ENCODE data around the gene PLA2G12B. TPM values are rescaled to one million over a fixed set of nuclear protein-coding genes. Genes with fewer than 3 reads are reported as not detected.

PLA2G12B gene
- total RNA-seq, 1 experiment from 2014 or later, result not detected

- DNase-seq (ENCODE audit: low spot score), result no peak
- H3K9me3 ChIP-seq (ENCODE audit: low read depth, low read length, poor library complexity, severe bottlenecking), result peaks cover 25% of the 10 kb centered on the region
- TF ChIP-seq, protein P1, sequence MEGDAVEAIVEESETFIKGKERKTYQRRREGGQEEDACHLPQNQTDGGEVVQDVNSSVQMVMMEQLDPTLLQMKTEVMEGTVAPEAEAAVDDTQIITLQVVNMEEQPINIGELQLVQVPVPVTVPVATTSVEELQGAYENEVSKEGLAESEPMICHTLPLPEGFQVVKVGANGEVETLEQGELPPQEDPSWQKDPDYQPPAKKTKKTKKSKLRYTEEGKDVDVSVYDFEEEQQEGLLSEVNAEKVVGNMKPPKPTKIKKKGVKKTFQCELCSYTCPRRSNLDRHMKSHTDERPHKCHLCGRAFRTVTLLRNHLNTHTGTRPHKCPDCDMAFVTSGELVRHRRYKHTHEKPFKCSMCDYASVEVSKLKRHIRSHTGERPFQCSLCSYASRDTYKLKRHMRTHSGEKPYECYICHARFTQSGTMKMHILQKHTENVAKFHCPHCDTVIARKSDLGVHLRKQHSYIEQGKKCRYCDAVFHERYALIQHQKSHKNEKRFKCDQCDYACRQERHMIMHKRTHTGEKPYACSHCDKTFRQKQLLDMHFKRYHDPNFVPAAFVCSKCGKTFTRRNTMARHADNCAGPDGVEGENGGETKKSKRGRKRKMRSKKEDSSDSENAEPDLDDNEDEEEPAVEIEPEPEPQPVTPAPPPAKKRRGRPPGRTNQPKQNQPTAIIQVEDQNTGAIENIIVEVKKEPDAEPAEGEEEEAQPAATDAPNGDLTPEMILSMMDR (conservative IDR thresholded peaks at IDR 0.05; ENCODE audit: low read depth, low read length), result no peak
- TF ChIP-seq EZH2 (IDR thresholded peaks at IDR 0.05; ENCODE audit: borderline replicate concordance, low read depth, low read length, poor library complexity, severe bottlenecking), result no peak
- intact Hi-C loops (cut with micrococcal nuclease; ENCODE audit: unreplicated experiment), result no loop called here
- H3K36me3 ChIP-seq (ENCODE audit: insufficient read depth, low read length, poor library complexity, severe bottlenecking), result no peaks in the 10 kb centered on the region
- ChIA-PET CTCF (no interaction called here), POLR2A (ENCODE audit: low non-redundant PET) (no interaction called here)
- H3K4me1 ChIP-seq (ENCODE audit: insufficient read depth, low read length, poor library complexity, severe bottlenecking), result no peaks in the 10 kb centered on the region
- H3K4me3 ChIP-seq (ENCODE audit: low read depth, low read length, poor library complexity, severe bottlenecking), result no peak overlapping the region
- H3K27ac ChIP-seq (ENCODE audit: low read depth, low read length, poor library complexity, severe bottlenecking), result no peak overlapping the region
- BruUV-seq (replicated peaks), result no TSS peak
- H3K27me3 ChIP-seq (replicated peaks; ENCODE audit: insufficient read depth, low read depth, low read length, poor library complexity), result no peaks in the 10 kb centered on the region
Observed at GRCh38 chr10:72981028-72981881, 26.6 kb upstream of the PLA2G12B start.

DNA sequence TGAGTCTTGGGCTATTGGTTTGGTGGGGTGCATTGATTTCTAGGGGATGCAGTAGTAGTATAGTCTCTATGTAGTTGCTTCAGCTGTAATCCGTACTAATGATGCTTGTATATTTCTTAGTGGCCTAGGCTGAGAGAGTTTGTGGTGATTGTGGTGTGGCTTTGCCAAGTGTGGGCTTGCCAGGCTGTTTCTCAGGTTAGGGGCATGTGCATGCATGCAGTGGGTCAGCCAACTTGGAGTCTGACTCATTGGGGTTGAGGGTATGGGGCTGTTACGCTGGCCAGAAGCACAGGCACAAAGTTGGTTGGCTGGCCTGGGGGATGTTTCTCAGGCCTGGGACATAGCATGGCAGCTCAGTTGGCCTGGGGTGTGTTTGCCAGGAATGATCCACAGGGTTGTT is 25.7 kb upstream of the PLA2G12B start:
- no peaks in the 10 kb centered on the region for H3K36me3 ChIP-seq (ENCODE audit: insufficient read depth, low read length, poor library complexity, severe bottlenecking)
- peaks cover 35% of the 10 kb centered on the region for H3K9me3 ChIP-seq (ENCODE audit: low read depth, low read length, poor library complexity, severe bottlenecking)
- no peak overlapping the region for H3K4me3 ChIP-seq (ENCODE audit: low read depth, low read length, poor library complexity, severe bottlenecking)
- DNase-seq (ENCODE audit: low spot score), result no peak
- intact Hi-C loops (cut with micrococcal nuclease; ENCODE audit: unreplicated experiment), result no loop called here
- ChIA-PET CTCF (no interaction called here), POLR2A (ENCODE audit: low non-redundant PET) (interaction anchor here (0.5 kb wide), 1 partner anchor 20 kb away, joined by 3 read pairs; no protein-coding TSS in a partner anchor)
- no peaks in the 10 kb centered on the region for H3K4me1 ChIP-seq (ENCODE audit: insufficient read depth, low read length, poor library complexity, severe bottlenecking)
- BruUV-seq (replicated peaks), result no TSS peak
- H3K27me3 ChIP-seq (replicated peaks; ENCODE audit: insufficient read depth, low read depth, low read length, poor library complexity), result no peaks in the 10 kb centered on the region
- no peak overlapping the region for H3K27ac ChIP-seq (ENCODE audit: low read depth, low read length, poor library complexity, severe bottlenecking)
- TF ChIP-seq EZH2 (IDR thresholded peaks at IDR 0.05; ENCODE audit: borderline replicate concordance, low read depth, low read length, poor library complexity, severe bottlenecking), result no peak
- TF ChIP-seq, protein P1 (conservative IDR thresholded peaks at IDR 0.05; ENCODE audit: low read depth, low read length), result no peak

DNA sequence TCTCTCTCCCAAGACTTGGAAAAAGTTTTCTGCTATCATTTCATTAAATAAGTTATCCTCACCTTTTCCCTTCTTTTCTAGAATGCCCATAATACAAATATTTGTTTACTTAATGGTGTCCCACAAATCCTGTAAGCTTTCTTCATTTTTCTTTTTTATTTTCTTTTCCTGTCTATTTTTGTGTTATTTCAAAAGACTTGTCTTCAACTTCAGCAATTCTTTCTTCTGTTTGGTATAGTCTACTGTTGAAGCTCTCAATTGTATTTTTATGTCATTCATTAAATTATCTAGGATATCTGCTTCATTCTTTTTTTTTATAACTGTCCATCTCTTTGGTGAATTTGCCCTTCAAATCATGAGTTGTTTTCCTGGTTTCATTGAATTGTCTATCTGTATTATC is 25.1 kb upstream of the PLA2G12B start:
- ChIA-PET POLR2A (ENCODE audit: low non-redundant PET) (no interaction called here), CTCF (no interaction called here)

More for the DNA sequence above, 25.1 kb upstream of the PLA2G12B start:
- no peak overlapping the region for H3K4me3 ChIP-seq (ENCODE audit: low read depth, low read length, poor library complexity, severe bottlenecking)
- TF ChIP-seq EZH2 (IDR thresholded peaks at IDR 0.05; ENCODE audit: borderline replicate concordance, low read depth, low read length, poor library complexity, severe bottlenecking), result no peak
- TF ChIP-seq, protein P1 (conservative IDR thresholded peaks at IDR 0.05; ENCODE audit: low read depth, low read length), result no peak
- H3K27ac ChIP-seq (ENCODE audit: low read depth, low read length, poor library complexity, severe bottlenecking), result no peak overlapping the region
- DNase-seq (ENCODE audit: low spot score), result no peak
- BruUV-seq (replicated peaks), result no TSS peak
- H3K9me3 ChIP-seq (ENCODE audit: low read depth, low read length, poor library complexity, severe bottlenecking), result peaks cover 36% of the 10 kb centered on the region
- intact Hi-C loops (cut with micrococcal nuclease; ENCODE audit: unreplicated experiment), result no loop called here
- no peaks in the 10 kb centered on the region for H3K27me3 ChIP-seq (replicated peaks; ENCODE audit: insufficient read depth, low read depth, low read length, poor library complexity)
- H3K4me1 ChIP-seq (ENCODE audit: insufficient read depth, low read length, poor library complexity, severe bottlenecking), result no peaks in the 10 kb centered on the region
- no peaks in the 10 kb centered on the region for H3K36me3 ChIP-seq (ENCODE audit: insufficient read depth, low read length, poor library complexity, severe bottlenecking)
